ENCODE measurements around the gene CCDC47. TPM values are rescaled to one million over a fixed set of nuclear protein-coding genes. Genes with fewer than 3 reads are reported as not detected.

Gene CCDC47
- total and polyA plus RNA-seq, 2 donors (not counting 1 experiment from before 2014, with no cell fraction given): 7.4 to 39.7 TPM

Other genes with a start within 250 kb of the CCDC47 start
- 84.7 and 84.8 TPM in 2 replicates for gene DCAF7, start 223.1 kb downstream of the CCDC47 start, total RNA-seq
- 44.5 and 55.1 TPM in 2 replicates for gene DCAF7, start 223.1 kb downstream of the CCDC47 start, polyA plus RNA-seq
- gene TACO1, start 172.7 kb downstream of the CCDC47 start, total RNA-seq: 15.9 and 17.2 TPM in 2 replicates
- gene TACO1, start 172.7 kb downstream of the CCDC47 start, polyA plus RNA-seq: 5.8 and 9.7 TPM in 2 replicates
- gene MAP3K3, start 151.2 kb downstream of the CCDC47 start, total RNA-seq: 74.7 and 80.0 TPM in 2 replicates
- gene MAP3K3, start 151.2 kb downstream of the CCDC47 start, polyA plus RNA-seq: 49.1 and 53.8 TPM in 2 replicates
- gene LIMD2, start 73.5 kb downstream of the CCDC47 start, total RNA-seq: 575 and 587 TPM in 2 replicates
- gene LIMD2, start 73.5 kb downstream of the CCDC47 start, polyA plus RNA-seq: 1,105 and 1,396 TPM in 2 replicates
- 87.4 and 93.2 TPM in 2 replicates for gene STRADA, start 31.8 kb downstream of the CCDC47 start, total RNA-seq
- gene STRADA, start 31.8 kb downstream of the CCDC47 start, polyA plus RNA-seq: 45.2 and 48.1 TPM in 2 replicates
- 170 and 181 TPM in 2 replicates for gene DDX42, start 573 bp upstream of the CCDC47 start, total RNA-seq
- 61.6 and 118 TPM in 2 replicates for gene DDX42, start 573 bp upstream of the CCDC47 start, polyA plus RNA-seq
- 84.7 and 87.1 TPM in 2 replicates for gene PSMC5, start 53.8 kb upstream of the CCDC47 start, total RNA-seq
- gene PSMC5, start 53.8 kb upstream of the CCDC47 start, polyA plus RNA-seq: 104 and 113 TPM in 2 replicates
- 75.9 and 78.2 TPM in 2 replicates for gene FTSJ3, start 54.1 kb upstream of the CCDC47 start, total RNA-seq
- gene FTSJ3, start 54.1 kb upstream of the CCDC47 start, polyA plus RNA-seq: 26.5 and 35.1 TPM in 2 replicates
- 124 and 125 TPM in 2 replicates for gene SMARCD2, start 69.1 kb upstream of the CCDC47 start, total RNA-seq
- gene SMARCD2, start 69.1 kb upstream of the CCDC47 start, polyA plus RNA-seq: 56.9 and 60.6 TPM in 2 replicates
- gene CSH2, start 100.1 kb upstream of the CCDC47 start, total RNA-seq: not detected in 2 replicates
- gene CSH2, start 100.1 kb upstream of the CCDC47 start, polyA plus RNA-seq: not detected in 2 replicates
- gene GH2, start 108.3 kb upstream of the CCDC47 start, total RNA-seq: not detected in 2 replicates
- not detected in 2 replicates for gene GH2, start 108.3 kb upstream of the CCDC47 start, polyA plus RNA-seq
- gene CSH1, start 123.0 kb upstream of the CCDC47 start, total RNA-seq: not detected in 2 replicates
- not detected in 2 replicates for gene CSH1, start 123.0 kb upstream of the CCDC47 start, polyA plus RNA-seq
- not detected in 2 replicates for gene CSHL1, start 137.7 kb upstream of the CCDC47 start, total RNA-seq
- gene CSHL1, start 137.7 kb upstream of the CCDC47 start, polyA plus RNA-seq: not detected in 2 replicates
- 1.7 and 2.7 TPM in 2 replicates for gene GH1, start 145.2 kb upstream of the CCDC47 start, total RNA-seq
- 2.3 and 3.5 TPM in 2 replicates for gene GH1, start 145.2 kb upstream of the CCDC47 start, polyA plus RNA-seq
- gene CD79B, start 158.7 kb upstream of the CCDC47 start, total RNA-seq: 891 and 915 TPM in 2 replicates
- 675 and 1,100 TPM in 2 replicates for gene CD79B, start 158.7 kb upstream of the CCDC47 start, polyA plus RNA-seq
- gene SCN4A, start 199.3 kb upstream of the CCDC47 start, total RNA-seq: 1.1 TPM in 2 replicates
- gene SCN4A, start 199.3 kb upstream of the CCDC47 start, polyA plus RNA-seq: 1.4 and 2.2 TPM in 2 replicates
- gene PRR29, start 224.8 kb upstream of the CCDC47 start, total RNA-seq: not detected in 2 replicates
- gene PRR29, start 224.8 kb upstream of the CCDC47 start, polyA plus RNA-seq: 0.03 and 0.07 TPM in 2 replicates
- gene ICAM2, start 247.0 kb upstream of the CCDC47 start, total RNA-seq: 48.7 and 55.7 TPM in 2 replicates
- gene ICAM2, start 247.0 kb upstream of the CCDC47 start, polyA plus RNA-seq: 109 and 149 TPM in 2 replicates

All from B cell (primary cell).